WTC11 (cell line): ENCODE measurements around the gene KRTAP5-1. TPM values are rescaled to one million over a fixed set of nuclear protein-coding genes. Genes with fewer than 3 reads are reported as not detected.

Experiments used
- AFF4 ChIP-seq: sonication (generic); formaldehyde crosslinking; IDR thresholded peaks from 2 replicates; pipeline ENCODE4 v1.8.1; 2023; ENCODE audit warnings: mild to moderate bottlenecking, missing genetic modification reagents, borderline replicate concordance
- CBFB ChIP-seq: sonication (generic); formaldehyde crosslinking; IDR thresholded peaks from 2 replicates; pipeline ENCODE4 v1.8.1; 2022; ENCODE audit warnings: mild to moderate bottlenecking, low read depth, missing genetic modification reagents
- ETV6 ChIP-seq: sonication (generic); formaldehyde crosslinking; IDR thresholded peaks from 2 replicates; pipeline ENCODE4 v1.8.1; 2022; ENCODE audit warnings: mild to moderate bottlenecking, missing genetic modification reagents
- FOXP4 ChIP-seq: sonication (generic); formaldehyde crosslinking; IDR thresholded peaks from 2 replicates; pipeline ENCODE4 v1.8.0; 2022; ENCODE audit warnings: mild to moderate bottlenecking, missing genetic modification reagents
- JUN ChIP-seq: sonication (generic); formaldehyde crosslinking; IDR thresholded peaks from 2 replicates; pipeline ENCODE4 v1.8.0; 2023; ENCODE audit warnings: mild to moderate bottlenecking, missing genetic modification reagents
- NR1H2 ChIP-seq: sonication (generic); formaldehyde crosslinking; IDR thresholded peaks from 2 replicates; pipeline ENCODE4 v1.9.0; 2021; ENCODE audit warnings: mild to moderate bottlenecking, moderate library complexity, missing genetic modification reagents
- RORB ChIP-seq: fragments of 250-450 bp; sonication (Bioruptor Pico); IDR thresholded peaks from 2 replicates; pipeline ENCODE4 v1.9.0; 2021; ENCODE audit warnings: mild to moderate bottlenecking
- SOX15 ChIP-seq: fragments of 250-450 bp; sonication (Bioruptor Pico); IDR thresholded peaks from 2 replicates; pipeline ENCODE4 v1.9.0; 2021; ENCODE audit warnings: mild to moderate bottlenecking
- ZNF425 ChIP-seq: fragments of 250-450 bp; sonication (Bioruptor Pico); conservative IDR thresholded peaks from 2 replicates; pipeline ENCODE4 v1.9.0; 2021; ENCODE audit warnings: mild to moderate bottlenecking
- ZNF532 ChIP-seq: fragments of 250-450 bp; sonication (Bioruptor Pico); IDR thresholded peaks from 2 replicates; pipeline ENCODE4 v1.9.0; 2021; ENCODE audit warnings: mild to moderate bottlenecking, borderline replicate concordance
- total RNA-seq: library from RNA; stranded (reverse); gene quantifications from 3 replicates; pipeline ENCODE4 v1.2.3, GENCODE V29; 2021
- TF ChIP-seq, protein P1 (sequence below): sonication (generic); formaldehyde crosslinking; IDR thresholded peaks from 2 replicates; pipeline ENCODE4 v1.8.1; 2022; ENCODE audit warnings: low read depth, missing genetic modification reagents, borderline replicate concordance
- TF ChIP-seq, protein P2 (sequence below): sonication (generic); formaldehyde crosslinking; IDR thresholded peaks from 2 replicates; pipeline ENCODE4 v1.8.0; 2022; ENCODE audit warnings: mild to moderate bottlenecking, missing genetic modification reagents
- TF ChIP-seq, protein P3 (sequence below): fragments of 250-450 bp; sonication (Bioruptor Pico); IDR thresholded peaks from 2 replicates; pipeline ENCODE4 v1.8.0; 2021; ENCODE audit warnings: mild to moderate bottlenecking
- TF ChIP-seq, protein P4 (sequence below): sonication (generic); formaldehyde crosslinking; IDR thresholded peaks from 2 replicates; pipeline ENCODE4 v1.8.1; 2023; ENCODE audit warnings: mild to moderate bottlenecking, missing genetic modification reagents
- TF ChIP-seq, protein P5 (sequence below): sonication (generic); formaldehyde crosslinking; IDR thresholded peaks from 2 replicates; pipeline ENCODE4 v1.8.1; 2023; ENCODE audit warnings: mild to moderate bottlenecking, moderate library complexity, missing genetic modification reagents

The KRTAP5-1 gene
- total RNA-seq, 1 experiment from 2014 or later = not detected

DNA sequence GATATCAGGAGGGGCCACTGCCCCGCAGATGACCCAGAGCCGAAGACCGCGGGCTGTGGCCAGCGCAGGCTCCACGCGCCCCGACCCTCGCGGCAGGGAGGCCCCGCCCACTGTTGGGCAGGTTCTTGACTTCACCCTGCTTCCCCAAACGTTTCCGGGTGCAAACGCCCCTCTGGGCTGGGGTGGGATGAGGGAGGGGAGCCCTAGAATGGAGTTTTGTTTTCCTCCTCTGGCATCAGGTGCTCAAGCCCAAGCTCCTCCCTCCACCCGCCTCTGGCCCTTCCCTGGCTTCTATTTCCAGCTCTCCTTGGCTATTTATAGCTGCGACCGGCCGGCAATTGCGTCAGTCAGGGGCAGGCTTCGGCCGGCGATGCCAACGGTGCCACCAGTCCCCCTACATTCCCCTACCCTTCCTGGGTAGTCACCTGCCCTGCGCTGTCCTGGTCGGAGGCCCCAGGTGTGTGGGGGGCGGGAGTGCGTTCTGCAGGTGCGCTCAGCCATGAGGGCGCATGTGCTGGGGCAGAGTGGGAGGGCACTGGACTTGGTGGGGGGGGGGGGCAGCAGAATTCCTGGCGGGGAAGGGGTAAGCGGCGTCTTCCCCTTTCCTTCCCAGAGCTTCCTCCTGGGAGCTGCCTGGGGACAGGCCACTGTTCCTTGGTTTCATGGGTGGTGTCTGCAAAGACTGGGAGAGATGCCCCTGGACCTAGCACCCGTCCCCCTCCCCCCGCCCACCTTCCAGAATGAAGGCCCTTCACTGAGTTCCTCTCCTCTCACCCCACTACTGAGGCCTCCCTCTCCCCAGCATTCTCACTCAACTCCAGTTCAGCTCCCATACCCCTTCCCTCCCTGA, 36.6 kb downstream of the KRTAP5-1 start (continued):
- TF ChIP-seq ZNF532 (no peak), NR1H2 (CRISPR knock-in tag) (no peak), SOX15 (CRISPR knock-in tag) (no peak), AFF4 (no peak), FOXP4 (CRISPR knock-in tag) (no peak), JUN (CRISPR knock-in tag) (no peak), ETV6 (no peak), RORB (no peak), CBFB (CRISPR knock-in tag) (no peak), ZNF425 (CRISPR knock-in tag) (no peak)
- TF ChIP-seq, protein P1, sequence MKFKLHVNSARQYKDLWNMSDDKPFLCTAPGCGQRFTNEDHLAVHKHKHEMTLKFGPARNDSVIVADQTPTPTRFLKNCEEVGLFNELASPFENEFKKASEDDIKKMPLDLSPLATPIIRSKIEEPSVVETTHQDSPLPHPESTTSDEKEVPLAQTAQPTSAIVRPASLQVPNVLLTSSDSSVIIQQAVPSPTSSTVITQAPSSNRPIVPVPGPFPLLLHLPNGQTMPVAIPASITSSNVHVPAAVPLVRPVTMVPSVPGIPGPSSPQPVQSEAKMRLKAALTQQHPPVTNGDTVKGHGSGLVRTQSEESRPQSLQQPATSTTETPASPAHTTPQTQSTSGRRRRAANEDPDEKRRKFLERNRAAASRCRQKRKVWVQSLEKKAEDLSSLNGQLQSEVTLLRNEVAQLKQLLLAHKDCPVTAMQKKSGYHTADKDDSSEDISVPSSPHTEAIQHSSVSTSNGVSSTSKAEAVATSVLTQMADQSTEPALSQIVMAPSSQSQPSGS (CRISPR knock-in tag) = no peak
- TF ChIP-seq, protein P2, sequence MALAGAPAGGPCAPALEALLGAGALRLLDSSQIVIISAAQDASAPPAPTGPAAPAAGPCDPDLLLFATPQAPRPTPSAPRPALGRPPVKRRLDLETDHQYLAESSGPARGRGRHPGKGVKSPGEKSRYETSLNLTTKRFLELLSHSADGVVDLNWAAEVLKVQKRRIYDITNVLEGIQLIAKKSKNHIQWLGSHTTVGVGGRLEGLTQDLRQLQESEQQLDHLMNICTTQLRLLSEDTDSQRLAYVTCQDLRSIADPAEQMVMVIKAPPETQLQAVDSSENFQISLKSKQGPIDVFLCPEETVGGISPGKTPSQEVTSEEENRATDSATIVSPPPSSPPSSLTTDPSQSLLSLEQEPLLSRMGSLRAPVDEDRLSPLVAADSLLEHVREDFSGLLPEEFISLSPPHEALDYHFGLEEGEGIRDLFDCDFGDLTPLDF (CRISPR knock-in tag) = no peak
- TF ChIP-seq, protein P3, sequence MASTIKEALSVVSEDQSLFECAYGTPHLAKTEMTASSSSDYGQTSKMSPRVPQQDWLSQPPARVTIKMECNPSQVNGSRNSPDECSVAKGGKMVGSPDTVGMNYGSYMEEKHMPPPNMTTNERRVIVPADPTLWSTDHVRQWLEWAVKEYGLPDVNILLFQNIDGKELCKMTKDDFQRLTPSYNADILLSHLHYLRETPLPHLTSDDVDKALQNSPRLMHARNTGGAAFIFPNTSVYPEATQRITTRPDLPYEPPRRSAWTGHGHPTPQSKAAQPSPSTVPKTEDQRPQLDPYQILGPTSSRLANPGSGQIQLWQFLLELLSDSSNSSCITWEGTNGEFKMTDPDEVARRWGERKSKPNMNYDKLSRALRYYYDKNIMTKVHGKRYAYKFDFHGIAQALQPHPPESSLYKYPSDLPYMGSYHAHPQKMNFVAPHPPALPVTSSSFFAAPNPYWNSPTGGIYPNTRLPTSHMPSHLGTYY (CRISPR knock-in tag) = no peak
- TF ChIP-seq, protein P4, sequence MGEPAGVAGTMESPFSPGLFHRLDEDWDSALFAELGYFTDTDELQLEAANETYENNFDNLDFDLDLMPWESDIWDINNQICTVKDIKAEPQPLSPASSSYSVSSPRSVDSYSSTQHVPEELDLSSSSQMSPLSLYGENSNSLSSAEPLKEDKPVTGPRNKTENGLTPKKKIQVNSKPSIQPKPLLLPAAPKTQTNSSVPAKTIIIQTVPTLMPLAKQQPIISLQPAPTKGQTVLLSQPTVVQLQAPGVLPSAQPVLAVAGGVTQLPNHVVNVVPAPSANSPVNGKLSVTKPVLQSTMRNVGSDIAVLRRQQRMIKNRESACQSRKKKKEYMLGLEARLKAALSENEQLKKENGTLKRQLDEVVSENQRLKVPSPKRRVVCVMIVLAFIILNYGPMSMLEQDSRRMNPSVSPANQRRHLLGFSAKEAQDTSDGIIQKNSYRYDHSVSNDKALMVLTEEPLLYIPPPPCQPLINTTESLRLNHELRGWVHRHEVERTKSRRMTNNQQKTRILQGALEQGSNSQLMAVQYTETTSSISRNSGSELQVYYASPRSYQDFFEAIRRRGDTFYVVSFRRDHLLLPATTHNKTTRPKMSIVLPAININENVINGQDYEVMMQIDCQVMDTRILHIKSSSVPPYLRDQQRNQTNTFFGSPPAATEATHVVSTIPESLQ = no peak
- TF ChIP-seq, protein P5, sequence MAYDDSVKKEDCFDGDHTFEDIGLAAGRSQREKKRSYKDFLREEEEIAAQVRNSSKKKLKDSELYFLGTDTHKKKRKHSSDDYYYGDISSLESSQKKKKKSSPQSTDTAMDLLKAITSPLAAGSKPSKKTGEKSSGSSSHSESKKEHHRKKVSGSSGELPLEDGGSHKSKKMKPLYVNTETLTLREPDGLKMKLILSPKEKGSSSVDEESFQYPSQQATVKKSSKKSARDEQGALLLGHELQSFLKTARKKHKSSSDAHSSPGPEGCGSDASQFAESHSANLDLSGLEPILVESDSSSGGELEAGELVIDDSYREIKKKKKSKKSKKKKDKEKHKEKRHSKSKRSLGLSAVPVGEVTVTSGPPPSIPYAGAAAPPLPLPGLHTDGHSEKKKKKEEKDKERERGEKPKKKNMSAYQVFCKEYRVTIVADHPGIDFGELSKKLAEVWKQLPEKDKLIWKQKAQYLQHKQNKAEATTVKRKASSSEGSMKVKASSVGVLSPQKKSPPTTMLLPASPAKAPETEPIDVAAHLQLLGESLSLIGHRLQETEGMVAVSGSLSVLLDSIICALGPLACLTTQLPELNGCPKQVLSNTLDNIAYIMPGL (CRISPR knock-in tag) = no peak
